Measurements from ENCODE around the gene STN1.

STN1 gene

GRCh38 chr10:103856797-103857170 lies 61.2 kb downstream of the STN1 start:
- Histone ChIP-seq H3F3A (ENCODE audit: insufficient read depth, low read length) (no peaks in the 10 kb centered on the region), H3K4me3 (ENCODE audit: low read depth, low read length, poor library complexity, severe bottlenecking) (no peak overlapping the region), H3K4me2 (ENCODE audit: low read length) (no peak overlapping the region), H2AFZ (ENCODE audit: low read length) (no peak overlapping the region), H3K9me2 (ENCODE audit: low read depth, low read length) (no peaks in the 10 kb centered on the region), H3K27ac (ENCODE audit: low read depth, low read length, poor library complexity, severe bottlenecking) (no peak overlapping the region), H4K20me1 (ENCODE audit: insufficient read depth, low read length) (no peaks in the 10 kb centered on the region), H3K9ac (ENCODE audit: low read length) (no peak overlapping the region), H3K27me3 (ENCODE audit: insufficient read depth, low read length) (no peaks in the 10 kb centered on the region), H3K4me1 (ENCODE audit: insufficient read depth, low read length, severe bottlenecking) (peaks cover 6% of the 10 kb centered on the region), H3K9me3 (ENCODE audit: low read length) (no peaks in the 10 kb centered on the region), H3K36me3 (ENCODE audit: insufficient read depth, low read length) (no peaks in the 10 kb centered on the region), H3K79me2 (ENCODE audit: insufficient read depth, low read length) (no peaks in the 10 kb centered on the region)
- no peak for TF ChIP-seq EZH2 (IDR thresholded peaks at IDR 0.05; ENCODE audit: borderline replicate concordance, low read length)
- TF ChIP-seq CTCF (IDR thresholded peaks at IDR 0.05; ENCODE audit: low read length) = no peak

- H3K9ac ChIP-seq (ENCODE audit: low read length) = no peak overlapping the region
- peaks cover 6% of the 10 kb centered on the region for H3K4me1 ChIP-seq (ENCODE audit: insufficient read depth, low read length, severe bottlenecking)
- no peaks in the 10 kb centered on the region for H3K9me2 ChIP-seq (ENCODE audit: low read depth, low read length)
- H3K9me3 ChIP-seq (ENCODE audit: low read length) = no peaks in the 10 kb centered on the region
- H3K27ac ChIP-seq (ENCODE audit: low read depth, low read length, poor library complexity, severe bottlenecking) = no peak overlapping the region
- no peaks in the 10 kb centered on the region for H3K79me2 ChIP-seq (ENCODE audit: insufficient read depth, low read length)
- H3K36me3 ChIP-seq (ENCODE audit: insufficient read depth, low read length) = no peaks in the 10 kb centered on the region
- TF ChIP-seq EZH2 (IDR thresholded peaks at IDR 0.05; ENCODE audit: borderline replicate concordance, low read length) = no peak
- TF ChIP-seq CTCF (IDR thresholded peaks at IDR 0.05; ENCODE audit: low read length) = no peak
- no peak overlapping the region for H3K4me3 ChIP-seq (ENCODE audit: low read depth, low read length, poor library complexity, severe bottlenecking)
- no peaks in the 10 kb centered on the region for H4K20me1 ChIP-seq (ENCODE audit: insufficient read depth, low read length)
- H3K4me2 ChIP-seq (ENCODE audit: low read length) = no peak overlapping the region
- no peaks in the 10 kb centered on the region for H3F3A ChIP-seq (ENCODE audit: insufficient read depth, low read length)
- no peak overlapping the region for H2AFZ ChIP-seq (ENCODE audit: low read length)
- no peaks in the 10 kb centered on the region for H3K27me3 ChIP-seq (ENCODE audit: insufficient read depth, low read length)
These were observed 61.9 kb downstream of the STN1 start for GRCh38 chr10:103855852-103856796.

GRCh38 chr10:103855424-103855823 lies 62.6 kb downstream of the STN1 start, which contains the start of gene SH3PXD2A:
Gene SH3PXD2A (minus strand): TSS chr10:103855576. CDS start chr10:103855266, 310 bp downstream.
- no peak within 1 kb of the TSS for H3K27ac ChIP-seq (ENCODE audit: low read depth, low read length, poor library complexity, severe bottlenecking)
- H3K9me2 ChIP-seq (ENCODE audit: low read depth, low read length) = no peaks in the 10 kb centered on the region
- H2AFZ ChIP-seq (ENCODE audit: low read length) = no peak within 1 kb of the TSS
- H3K4me1 ChIP-seq (ENCODE audit: insufficient read depth, low read length, severe bottlenecking) = peaks cover 6% of the 10 kb centered on the region
- no peaks in the 10 kb centered on the region for H3K9me3 ChIP-seq (ENCODE audit: low read length)
- H3F3A ChIP-seq (ENCODE audit: insufficient read depth, low read length) = no peaks in the 10 kb centered on the region
- no peaks in the 10 kb centered on the region for H3K36me3 ChIP-seq (ENCODE audit: insufficient read depth, low read length)
- no peak within 1 kb of the TSS for H3K4me3 ChIP-seq (ENCODE audit: low read depth, low read length, poor library complexity, severe bottlenecking)
- peak within 1 kb of the TSS; percentile 5; the same call in 1 of the 2 replicates for H3K4me2 ChIP-seq (ENCODE audit: low read length)
- TF ChIP-seq EZH2 (IDR thresholded peaks at IDR 0.05; ENCODE audit: borderline replicate concordance, low read length) (no peak), CTCF (IDR thresholded peaks at IDR 0.05; ENCODE audit: low read length) (no peak)
- no peaks in the 10 kb centered on the region for H3K79me2 ChIP-seq (ENCODE audit: insufficient read depth, low read length)
- no peaks in the 10 kb centered on the region for H3K27me3 ChIP-seq (ENCODE audit: insufficient read depth, low read length)
- H4K20me1 ChIP-seq (ENCODE audit: insufficient read depth, low read length) = no peaks in the 10 kb centered on the region
- H3K9ac ChIP-seq (ENCODE audit: low read length) = no peak within 1 kb of the TSS

All from OCI-LY1 (cell line).